ENCODE results near the gene PER2. TPM values are rescaled to one million over a fixed set of nuclear protein-coding genes. Genes with fewer than 3 reads are reported as not detected.

Gene PER2
- total and polyA plus RNA-seq, 9 of the 15 experiments (the other 6 are each of a cell fraction or from before 2014, with no cell fraction given): 1.1 to 10.3 (median 2.9) TPM

DNA sequence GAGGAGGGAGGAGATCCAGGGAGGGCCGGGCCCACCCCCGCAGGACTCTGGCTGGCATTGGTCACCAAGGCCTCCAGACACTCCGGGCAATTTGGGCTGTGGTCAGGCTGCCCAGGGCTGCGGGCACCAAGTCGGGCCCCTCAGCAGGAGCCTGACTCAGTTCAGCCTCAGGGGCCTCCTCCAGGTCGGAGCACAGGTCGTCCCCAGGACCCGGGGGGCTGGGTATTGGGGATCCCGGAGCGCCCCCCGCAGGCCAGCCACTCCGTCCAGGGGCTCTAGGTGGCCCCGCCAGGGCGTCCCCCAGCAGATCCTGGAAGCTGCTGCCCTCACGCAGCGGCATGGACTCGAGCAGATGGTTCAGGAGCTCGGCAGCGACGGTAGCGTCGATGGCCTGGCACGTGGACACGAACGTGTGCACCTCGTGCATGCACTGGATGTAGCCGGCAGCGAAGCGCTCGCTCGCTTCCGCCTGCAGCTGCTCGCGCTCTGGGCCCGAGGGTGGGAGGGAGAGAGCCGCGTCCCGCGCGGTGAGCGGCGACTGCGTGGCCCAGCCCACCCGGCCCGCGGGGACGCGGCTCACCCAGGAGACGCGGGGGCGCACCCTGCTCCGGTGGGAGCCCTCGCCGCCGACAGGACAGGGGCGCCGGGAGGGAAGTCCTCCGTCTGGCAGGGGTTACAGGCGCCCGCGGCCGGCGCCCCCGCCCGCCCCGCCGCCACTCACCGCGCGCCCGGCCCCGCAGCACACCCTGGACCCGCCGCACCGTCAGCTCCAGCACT, 49.5 kb downstream of the PER2 start (continued):
- TF ChIP-seq, protein P1, sequence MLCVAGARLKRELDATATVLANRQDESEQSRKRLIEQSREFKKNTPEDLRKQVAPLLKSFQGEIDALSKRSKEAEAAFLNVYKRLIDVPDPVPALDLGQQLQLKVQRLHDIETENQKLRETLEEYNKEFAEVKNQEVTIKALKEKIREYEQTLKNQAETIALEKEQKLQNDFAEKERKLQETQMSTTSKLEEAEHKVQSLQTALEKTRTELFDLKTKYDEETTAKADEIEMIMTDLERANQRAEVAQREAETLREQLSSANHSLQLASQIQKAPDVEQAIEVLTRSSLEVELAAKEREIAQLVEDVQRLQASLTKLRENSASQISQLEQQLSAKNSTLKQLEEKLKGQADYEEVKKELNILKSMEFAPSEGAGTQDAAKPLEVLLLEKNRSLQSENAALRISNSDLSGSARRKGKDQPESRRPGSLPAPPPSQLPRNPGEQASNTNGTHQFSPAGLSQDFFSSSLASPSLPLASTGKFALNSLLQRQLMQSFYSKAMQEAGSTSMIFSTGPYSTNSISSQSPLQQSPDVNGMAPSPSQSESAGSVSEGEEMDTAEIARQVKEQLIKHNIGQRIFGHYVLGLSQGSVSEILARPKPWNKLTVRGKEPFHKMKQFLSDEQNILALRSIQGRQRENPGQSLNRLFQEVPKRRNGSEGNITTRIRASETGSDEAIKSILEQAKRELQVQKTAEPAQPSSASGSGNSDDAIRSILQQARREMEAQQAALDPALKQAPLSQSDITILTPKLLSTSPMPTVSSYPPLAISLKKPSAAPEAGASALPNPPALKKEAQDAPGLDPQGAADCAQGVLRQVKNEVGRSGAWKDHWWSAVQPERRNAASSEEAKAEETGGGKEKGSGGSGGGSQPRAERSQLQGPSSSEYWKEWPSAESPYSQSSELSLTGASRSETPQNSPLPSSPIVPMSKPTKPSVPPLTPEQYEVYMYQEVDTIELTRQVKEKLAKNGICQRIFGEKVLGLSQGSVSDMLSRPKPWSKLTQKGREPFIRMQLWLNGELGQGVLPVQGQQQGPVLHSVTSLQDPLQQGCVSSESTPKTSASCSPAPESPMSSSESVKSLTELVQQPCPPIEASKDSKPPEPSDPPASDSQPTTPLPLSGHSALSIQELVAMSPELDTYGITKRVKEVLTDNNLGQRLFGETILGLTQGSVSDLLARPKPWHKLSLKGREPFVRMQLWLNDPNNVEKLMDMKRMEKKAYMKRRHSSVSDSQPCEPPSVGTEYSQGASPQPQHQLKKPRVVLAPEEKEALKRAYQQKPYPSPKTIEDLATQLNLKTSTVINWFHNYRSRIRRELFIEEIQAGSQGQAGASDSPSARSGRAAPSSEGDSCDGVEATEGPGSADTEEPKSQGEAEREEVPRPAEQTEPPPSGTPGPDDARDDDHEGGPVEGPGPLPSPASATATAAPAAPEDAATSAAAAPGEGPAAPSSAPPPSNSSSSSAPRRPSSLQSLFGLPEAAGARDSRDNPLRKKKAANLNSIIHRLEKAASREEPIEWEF (CRISPR knock-in tag; IDR thresholded peaks at IDR 0.05): no peak
- TF ChIP-seq ZNF217 (CRISPR knock-in tag; IDR thresholded peaks at IDR 0.05) (peak; percentile 80; the same call in 1 of the 2 replicates), PTRF (tag; IDR thresholded peaks at IDR 0.05) (no peak), CBX8 (IDR thresholded peaks at IDR 0.05; ENCODE audit: borderline replicate concordance, extremely low read depth, low read depth, low read length, poor library complexity, severe bottlenecking) (no peak), KLF1 (tag; IDR thresholded peaks at IDR 0.05) (no peak; the same call in 1 of the 2 replicates), ETS2 (tag; IDR thresholded peaks at IDR 0.05; ENCODE audit: borderline replicate concordance, poor library complexity, severe bottlenecking) (no peak), SNRNP70 (optimal IDR thresholded peaks at IDR 0.05; ENCODE audit: low read depth, low read length) (no peak), ZNF324 (CRISPR knock-in tag; IDR thresholded peaks at IDR 0.05) (no peak), TCFL5 (CRISPR knock-in tag; conservative IDR thresholded peaks at IDR 0.05) (no peak), TARDBP (IDR thresholded peaks at IDR 0.05) (no peak), PHTF2 (CRISPR knock-in tag; IDR thresholded peaks at IDR 0.05) (no peak)
- TF ChIP-seq, protein P2, sequence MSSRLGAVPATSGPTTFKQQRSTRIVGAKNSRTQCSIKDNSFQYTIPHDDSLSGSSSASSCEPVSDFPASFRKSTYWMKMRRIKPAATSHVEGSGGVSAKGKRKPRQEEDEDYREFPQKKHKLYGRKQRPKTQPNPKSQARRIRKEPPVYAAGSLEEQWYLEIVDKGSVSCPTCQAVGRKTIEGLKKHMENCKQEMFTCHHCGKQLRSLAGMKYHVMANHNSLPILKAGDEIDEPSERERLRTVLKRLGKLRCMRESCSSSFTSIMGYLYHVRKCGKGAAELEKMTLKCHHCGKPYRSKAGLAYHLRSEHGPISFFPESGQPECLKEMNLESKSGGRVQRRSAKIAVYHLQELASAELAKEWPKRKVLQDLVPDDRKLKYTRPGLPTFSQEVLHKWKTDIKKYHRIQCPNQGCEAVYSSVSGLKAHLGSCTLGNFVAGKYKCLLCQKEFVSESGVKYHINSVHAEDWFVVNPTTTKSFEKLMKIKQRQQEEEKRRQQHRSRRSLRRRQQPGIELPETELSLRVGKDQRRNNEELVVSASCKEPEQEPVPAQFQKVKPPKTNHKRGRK (tag; IDR thresholded peaks at IDR 0.05): no peak
- TF ChIP-seq, protein P3, sequence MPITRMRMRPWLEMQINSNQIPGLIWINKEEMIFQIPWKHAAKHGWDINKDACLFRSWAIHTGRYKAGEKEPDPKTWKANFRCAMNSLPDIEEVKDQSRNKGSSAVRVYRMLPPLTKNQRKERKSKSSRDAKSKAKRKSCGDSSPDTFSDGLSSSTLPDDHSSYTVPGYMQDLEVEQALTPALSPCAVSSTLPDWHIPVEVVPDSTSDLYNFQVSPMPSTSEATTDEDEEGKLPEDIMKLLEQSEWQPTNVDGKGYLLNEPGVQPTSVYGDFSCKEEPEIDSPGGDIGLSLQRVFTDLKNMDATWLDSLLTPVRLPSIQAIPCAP (CRISPR knock-in tag; IDR thresholded peaks at IDR 0.05; ENCODE audit: borderline replicate concordance): peak; percentile 92
- TF ChIP-seq, protein P4, sequence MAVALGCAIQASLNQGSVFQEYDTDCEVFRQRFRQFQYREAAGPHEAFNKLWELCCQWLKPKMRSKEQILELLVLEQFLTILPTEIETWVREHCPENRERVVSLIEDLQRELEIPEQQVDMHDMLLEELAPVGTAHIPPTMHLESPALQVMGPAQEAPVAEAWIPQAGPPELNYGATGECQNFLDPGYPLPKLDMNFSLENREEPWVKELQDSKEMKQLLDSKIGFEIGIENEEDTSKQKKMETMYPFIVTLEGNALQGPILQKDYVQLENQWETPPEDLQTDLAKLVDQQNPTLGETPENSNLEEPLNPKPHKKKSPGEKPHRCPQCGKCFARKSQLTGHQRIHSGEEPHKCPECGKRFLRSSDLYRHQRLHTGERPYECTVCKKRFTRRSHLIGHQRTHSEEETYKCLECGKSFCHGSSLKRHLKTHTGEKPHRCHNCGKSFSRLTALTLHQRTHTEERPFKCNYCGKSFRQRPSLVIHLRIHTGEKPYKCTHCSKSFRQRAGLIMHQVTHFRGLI (CRISPR knock-in tag; IDR thresholded peaks at IDR 0.05): no peak
- TF ChIP-seq, protein P5, sequence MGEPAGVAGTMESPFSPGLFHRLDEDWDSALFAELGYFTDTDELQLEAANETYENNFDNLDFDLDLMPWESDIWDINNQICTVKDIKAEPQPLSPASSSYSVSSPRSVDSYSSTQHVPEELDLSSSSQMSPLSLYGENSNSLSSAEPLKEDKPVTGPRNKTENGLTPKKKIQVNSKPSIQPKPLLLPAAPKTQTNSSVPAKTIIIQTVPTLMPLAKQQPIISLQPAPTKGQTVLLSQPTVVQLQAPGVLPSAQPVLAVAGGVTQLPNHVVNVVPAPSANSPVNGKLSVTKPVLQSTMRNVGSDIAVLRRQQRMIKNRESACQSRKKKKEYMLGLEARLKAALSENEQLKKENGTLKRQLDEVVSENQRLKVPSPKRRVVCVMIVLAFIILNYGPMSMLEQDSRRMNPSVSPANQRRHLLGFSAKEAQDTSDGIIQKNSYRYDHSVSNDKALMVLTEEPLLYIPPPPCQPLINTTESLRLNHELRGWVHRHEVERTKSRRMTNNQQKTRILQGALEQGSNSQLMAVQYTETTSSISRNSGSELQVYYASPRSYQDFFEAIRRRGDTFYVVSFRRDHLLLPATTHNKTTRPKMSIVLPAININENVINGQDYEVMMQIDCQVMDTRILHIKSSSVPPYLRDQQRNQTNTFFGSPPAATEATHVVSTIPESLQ (CRISPR knock-in tag; IDR thresholded peaks at IDR 0.05): peak; percentile 99

All from K562 (cell line).